Sigmoid colon (tissue), 4 donors: ENCODE results near the gene WNK2.

ENCODE experiments used
- CTCF ChIP-seq, 4 experiments: fragments of 450-650 bp in 3 of 4; fragments of 200-600 bp in 1 of 4; IDR thresholded peaks; one replicate each; pipeline ENCODE4 v1.5.1; 2016 to 2019; ENCODE audit warnings: antibody characterized with exemption in 4 of 4, mild to moderate bottlenecking in 3 of 4, moderate library complexity in 2 of 4
- EP300 ChIP-seq, 4 donors: sonication (generic); formaldehyde crosslinking; IDR thresholded peaks; one replicate each; pipeline ENCODE4 v1.6.1; 2017; ENCODE audit warnings: antibody characterized with exemption in 4 of 4
- POLR2A ChIP-seq, 2 donors: fragments of 450-650 bp; IDR thresholded peaks; one replicate each; pipeline ENCODE4 v1.6.1; 2016; ENCODE audit warnings: antibody characterized with exemption in 2 of 2, mild to moderate bottlenecking in 2 of 2, moderate library complexity in 2 of 2
- POLR2AphosphoS5 ChIP-seq, 4 donors: sonication (generic); formaldehyde crosslinking; IDR thresholded peaks; one replicate each; pipeline ENCODE4 v1.6.1; 2017; ENCODE audit warnings: antibody characterized with exemption in 4 of 4

GRCh38 chr9:93369686-93370085 is 185.7 kb downstream of the WNK2 start:
- no peak for TF ChIP-seq CTCF (IDR thresholded peaks at IDR 0.05)
- no peak for TF ChIP-seq POLR2A (IDR thresholded peaks at IDR 0.05)
- no peak for TF ChIP-seq POLR2AphosphoS5 (IDR thresholded peaks at IDR 0.05)
- TF ChIP-seq EP300 (IDR thresholded peaks at IDR 0.05) = no peak
